Left ventricle myocardium inferior (tissue), 1 donor: ENCODE data around the gene HMOX2. TPM values are rescaled to one million over a fixed set of nuclear protein-coding genes. Genes with fewer than 3 reads are reported as not detected.

Experiments
- DNase-seq: peaks from one replicate; pipeline ENCODE4 v3.0.0-alpha.2; 2020
- H3K27ac ChIP-seq: fragments of 200-600 bp; replicated peaks from 2 replicates; pipeline ENCODE4 v1.8.0; 2021
- H3K27me3 ChIP-seq: fragments of 200-600 bp; 2 replicates; pipeline ENCODE4 v1.8.0; 2021; ENCODE audit warnings: low read depth
- H3K36me3 ChIP-seq: fragments of 200-600 bp; 2 replicates; pipeline ENCODE4 v1.8.0; 2021
- H3K4me1 ChIP-seq: fragments of 200-600 bp; 2 replicates; pipeline ENCODE4 v1.8.0; 2021
- H3K4me3 ChIP-seq: fragments of 200-600 bp; 2 replicates; pipeline ENCODE4 v1.8.0; 2021; ENCODE audit warnings: mild to moderate bottlenecking, moderate library complexity
- H3K9me3 ChIP-seq: fragments of 200-600 bp; replicated peaks from 2 replicates; pipeline ENCODE4 v1.8.0; 2021
- intact Hi-C: fragments of 100-400 bp; cut with micrococcal nuclease; formaldehyde crosslinking; loops from one replicate; pipeline ENCODE4 v1.11.0; 2022
- total RNA-seq: library from RNA; stranded (reverse); fragmentation: NEBNext Ultra II Directional; extraction: Animal tissue kit (Norgen Biotek cat#: 25700); gene quantifications from one replicate; pipeline ENCODE4 v1.2.1, GENCODE V29; 2021
- TF ChIP-seq, protein P1 (sequence below): fragments of 200-600 bp; IDR thresholded peaks from 2 replicates; pipeline ENCODE4 v1.8.0; 2021; ENCODE audit warnings: antibody characterized with exemption, mild to moderate bottlenecking, borderline replicate concordance
- donor health status: DM: no; HTN: yes; CAD: no; lungs with severe emphysema.

Gene HMOX2
- total RNA-seq, 1 donor from 2014 or later, result 115 TPM

GRCh38 chr16:4525069-4525468 is 48.9 kb downstream of the HMOX2 start:
- peaks cover 73% of the 10 kb centered on the region for H3K4me1 ChIP-seq
- no peaks in the 10 kb centered on the region for H3K36me3 ChIP-seq
- H3K4me3 ChIP-seq, result no peak overlapping the region
- TF ChIP-seq, protein P1, sequence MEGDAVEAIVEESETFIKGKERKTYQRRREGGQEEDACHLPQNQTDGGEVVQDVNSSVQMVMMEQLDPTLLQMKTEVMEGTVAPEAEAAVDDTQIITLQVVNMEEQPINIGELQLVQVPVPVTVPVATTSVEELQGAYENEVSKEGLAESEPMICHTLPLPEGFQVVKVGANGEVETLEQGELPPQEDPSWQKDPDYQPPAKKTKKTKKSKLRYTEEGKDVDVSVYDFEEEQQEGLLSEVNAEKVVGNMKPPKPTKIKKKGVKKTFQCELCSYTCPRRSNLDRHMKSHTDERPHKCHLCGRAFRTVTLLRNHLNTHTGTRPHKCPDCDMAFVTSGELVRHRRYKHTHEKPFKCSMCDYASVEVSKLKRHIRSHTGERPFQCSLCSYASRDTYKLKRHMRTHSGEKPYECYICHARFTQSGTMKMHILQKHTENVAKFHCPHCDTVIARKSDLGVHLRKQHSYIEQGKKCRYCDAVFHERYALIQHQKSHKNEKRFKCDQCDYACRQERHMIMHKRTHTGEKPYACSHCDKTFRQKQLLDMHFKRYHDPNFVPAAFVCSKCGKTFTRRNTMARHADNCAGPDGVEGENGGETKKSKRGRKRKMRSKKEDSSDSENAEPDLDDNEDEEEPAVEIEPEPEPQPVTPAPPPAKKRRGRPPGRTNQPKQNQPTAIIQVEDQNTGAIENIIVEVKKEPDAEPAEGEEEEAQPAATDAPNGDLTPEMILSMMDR, result no peak
- no peaks in the 10 kb centered on the region for H3K27me3 ChIP-seq
- H3K9me3 ChIP-seq, result no peaks in the 10 kb centered on the region
- intact Hi-C loops, result loop anchor here (10.0 kb wide), 1 partner anchor 90 kb away; the partner anchor contains the start of gene UBALD1
- peak overlapping the region; percentile 75 for H3K27ac ChIP-seq
- DNase-seq, result no peak

- TF ChIP-seq, protein P1, result no peak
- H3K27ac ChIP-seq, result peak overlapping the region; percentile 75
- peaks cover 75% of the 10 kb centered on the region for H3K4me1 ChIP-seq
- DNase-seq, result no peak
- intact Hi-C loops, result loop anchor here (10.0 kb wide), 1 partner anchor 89 kb away; the partner anchor contains the start of gene UBALD1
- H3K27me3 ChIP-seq, result no peaks in the 10 kb centered on the region
- no peaks in the 10 kb centered on the region for H3K9me3 ChIP-seq
- no peak overlapping the region for H3K4me3 ChIP-seq
- no peaks in the 10 kb centered on the region for H3K36me3 ChIP-seq
These were observed 49.6 kb downstream of the HMOX2 start for GRCh38 chr16:4525634-4526277.

GRCh38 chr16:4529085-4530060 is 53.2 kb downstream of the HMOX2 start:
- intact Hi-C loops, result loop anchor here (10.0 kb wide), 1 partner anchor 85 kb away; the partner anchor contains the start of gene UBALD1
- Histone ChIP-seq H3K27me3 (no peaks in the 10 kb centered on the region), H3K4me1 (peaks cover 76% of the 10 kb centered on the region), H3K36me3 (peaks cover 18% of the 10 kb centered on the region), H3K27ac (peak overlapping the region; percentile 27), H3K4me3 (no peak overlapping the region), H3K9me3 (no peaks in the 10 kb centered on the region)
- no peak for DNase-seq
- TF ChIP-seq, protein P1, result no peak

- Histone ChIP-seq H3K9me3 (no peaks in the 10 kb centered on the region), H3K27ac (peak overlapping the region; percentile 42), H3K27me3 (no peaks in the 10 kb centered on the region), H3K36me3 (peaks cover 18% of the 10 kb centered on the region), H3K4me1 (peaks cover 76% of the 10 kb centered on the region), H3K4me3 (no peak overlapping the region)
- intact Hi-C loops, result no loop called here
- TF ChIP-seq, protein P1, result no peak
- DNase-seq, result no peak
These were observed 55.6 kb downstream of the HMOX2 start for GRCh38 chr16:4531811-4532210.

GRCh38 chr16:4532238-4532637 is 56.0 kb downstream of the HMOX2 start:
- TF ChIP-seq, protein P1, result no peak
- H3K36me3 ChIP-seq, result peaks cover 18% of the 10 kb centered on the region
- no peaks in the 10 kb centered on the region for H3K9me3 ChIP-seq
- H3K27ac ChIP-seq, result peak overlapping the region; percentile 42
- no peak overlapping the region for H3K4me3 ChIP-seq
- peaks cover 76% of the 10 kb centered on the region for H3K4me1 ChIP-seq
- intact Hi-C loops, result no loop called here
- H3K27me3 ChIP-seq, result no peaks in the 10 kb centered on the region
- no peak for DNase-seq
